Measurements from ENCODE around the gene ADPGK.
A peak's percentile ranks its signal among the peaks of the same experiment; 100 is the strongest.
"Not testable (repeated sequence)": the region's sequence is repeated elsewhere in the genome, so short reads cannot be mapped to it uniquely, and the experiment has no call there.

Gene ADPGK

GRCh38 chr15:72783640-72784455 lies at the start of gene ADPGK:
ADPGK (minus strand) TSS chr15:72783758; CDS start chr15:72783691, 67 bp downstream.
- peak within 1 kb of the TSS; percentile 76 for H3K27ac ChIP-seq (ENCODE audit: low read depth, low read length)
- H3K4me1 ChIP-seq (ENCODE audit: control insufficient read depth, insufficient read depth, low read length), result peaks cover 12% of the 10 kb centered on the region; the same call in 1 of the 2 replicates
- H3K4me3 ChIP-seq (ENCODE audit: low read depth, low read length), result peak within 1 kb of the TSS; percentile 91
- H3K36me3 ChIP-seq (ENCODE audit: control insufficient read depth, insufficient read depth, low read length), result no peaks in the 10 kb centered on the region
- H3K9me3 ChIP-seq (ENCODE audit: control insufficient read depth, insufficient read depth, low read length), result no peaks in the 10 kb centered on the region
- H3K27me3 ChIP-seq (ENCODE audit: control insufficient read depth, insufficient read depth, low read length), result no peaks in the 10 kb centered on the region
- peak within 1 kb of the TSS; percentile 78 for H3K9ac ChIP-seq (ENCODE audit: low read depth, low read length)

GRCh38 chr15:72827226-72827625 lies 43.7 kb upstream of the ADPGK start:
- H3K9ac ChIP-seq (ENCODE audit: low read depth, low read length), result no peak overlapping the region
- no peaks in the 10 kb centered on the region for H3K4me1 ChIP-seq (ENCODE audit: control insufficient read depth, insufficient read depth, low read length)
- no peaks in the 10 kb centered on the region for H3K9me3 ChIP-seq (ENCODE audit: control insufficient read depth, insufficient read depth, low read length)
- no peaks in the 10 kb centered on the region for H3K27me3 ChIP-seq (ENCODE audit: control insufficient read depth, insufficient read depth, low read length)
- H3K36me3 ChIP-seq (ENCODE audit: control insufficient read depth, insufficient read depth, low read length), result no peaks in the 10 kb centered on the region
- H3K4me3 ChIP-seq (ENCODE audit: low read depth, low read length), result no peak overlapping the region
- no peak overlapping the region for H3K27ac ChIP-seq (ENCODE audit: low read depth, low read length)

- no peaks in the 10 kb centered on the region for H3K36me3 ChIP-seq (ENCODE audit: control insufficient read depth, insufficient read depth, low read length)
- no peak overlapping the region for H3K4me3 ChIP-seq (ENCODE audit: low read depth, low read length)
- no peaks in the 10 kb centered on the region for H3K27me3 ChIP-seq (ENCODE audit: control insufficient read depth, insufficient read depth, low read length)
- H3K9me3 ChIP-seq (ENCODE audit: control insufficient read depth, insufficient read depth, low read length), result peaks cover 2% of the 10 kb centered on the region; the same call in 1 of the 2 replicates
- no peaks in the 10 kb centered on the region for H3K4me1 ChIP-seq (ENCODE audit: control insufficient read depth, insufficient read depth, low read length)
- H3K9ac ChIP-seq (ENCODE audit: low read depth, low read length), result no peak overlapping the region
- H3K27ac ChIP-seq (ENCODE audit: low read depth, low read length), result no peak overlapping the region
Measured at GRCh38 chr15:72826611-72827010, 43.1 kb upstream of the ADPGK start.

DNA sequence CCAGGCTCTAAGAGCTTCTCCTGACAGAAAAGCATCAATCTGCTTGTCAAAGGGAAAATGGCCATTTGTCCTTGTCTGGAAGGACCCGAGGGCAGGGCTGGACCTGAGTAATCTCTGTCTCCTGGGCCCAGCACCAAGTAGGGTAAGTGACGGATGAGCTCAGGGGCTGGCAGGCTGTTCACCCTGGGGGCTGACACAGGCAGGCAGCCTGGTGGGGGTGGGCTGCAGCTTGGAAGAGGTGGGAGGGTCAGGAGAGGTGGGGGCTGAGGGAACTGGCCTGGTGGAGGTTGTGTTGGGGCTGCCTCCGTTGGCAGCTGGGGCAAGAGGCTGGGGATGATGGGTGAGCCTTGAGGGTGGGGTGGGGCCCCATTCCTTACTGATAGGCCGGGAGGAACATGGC lies 42.3 kb upstream of the ADPGK start:
- Histone ChIP-seq H3K27me3 (ENCODE audit: control insufficient read depth, insufficient read depth, low read length) (no peaks in the 10 kb centered on the region), H3K4me3 (ENCODE audit: low read depth, low read length) (no peak overlapping the region), H3K4me1 (ENCODE audit: control insufficient read depth, insufficient read depth, low read length) (peaks cover 6% of the 10 kb centered on the region), H3K27ac (ENCODE audit: low read depth, low read length) (no peak overlapping the region), H3K9me3 (ENCODE audit: control insufficient read depth, insufficient read depth, low read length) (peaks cover 3% of the 10 kb centered on the region; the same call in 1 of the 2 replicates), H3K9ac (ENCODE audit: low read depth, low read length) (no peak overlapping the region), H3K36me3 (ENCODE audit: control insufficient read depth, insufficient read depth, low read length) (no peaks in the 10 kb centered on the region)

DNA sequence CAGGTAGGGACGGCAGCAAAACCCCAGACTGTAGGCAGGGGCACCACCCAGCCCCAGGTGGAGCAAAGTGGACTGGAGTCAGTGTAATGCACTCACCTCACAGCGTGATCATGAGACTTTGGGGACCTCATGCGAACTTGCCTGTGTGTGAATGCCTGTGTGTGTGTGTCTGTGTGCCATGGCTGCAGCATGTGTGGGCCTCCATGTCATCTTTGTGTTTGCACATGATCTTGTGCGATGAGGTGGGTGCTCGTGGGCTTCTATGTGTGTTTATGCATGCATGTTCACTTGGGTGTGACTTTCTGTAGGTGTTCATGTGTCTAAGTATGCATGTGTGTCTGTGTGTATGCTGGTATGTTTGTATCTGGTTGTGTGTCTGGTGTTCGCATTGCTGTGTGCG lies 41.2 kb upstream of the ADPGK start:
- H3K4me1 ChIP-seq (ENCODE audit: control insufficient read depth, insufficient read depth, low read length), result peaks cover 15% of the 10 kb centered on the region
- H3K36me3 ChIP-seq (ENCODE audit: control insufficient read depth, insufficient read depth, low read length), result no peaks in the 10 kb centered on the region
- H3K27ac ChIP-seq (ENCODE audit: low read depth, low read length), result no peak overlapping the region

GRCh38 chr15:72824112-72824511 lies 40.6 kb upstream of the ADPGK start:
- Histone ChIP-seq H3K4me3 (ENCODE audit: low read depth, low read length) (no peak overlapping the region), H3K9me3 (ENCODE audit: control insufficient read depth, insufficient read depth, low read length) (peaks cover 3% of the 10 kb centered on the region; the same call in 1 of the 2 replicates), H3K27ac (ENCODE audit: low read depth, low read length) (no peak overlapping the region), H3K27me3 (ENCODE audit: control insufficient read depth, insufficient read depth, low read length) (no peaks in the 10 kb centered on the region), H3K9ac (ENCODE audit: low read depth, low read length) (no peak overlapping the region), H3K4me1 (ENCODE audit: control insufficient read depth, insufficient read depth, low read length) (peaks cover 16% of the 10 kb centered on the region), H3K36me3 (ENCODE audit: control insufficient read depth, insufficient read depth, low read length) (no peaks in the 10 kb centered on the region)

More for the DNA sequence above, 41.2 kb upstream of the ADPGK start:
- no peak overlapping the region for H3K9ac ChIP-seq (ENCODE audit: low read depth, low read length)
- H3K9me3 ChIP-seq (ENCODE audit: control insufficient read depth, insufficient read depth, low read length), result peaks cover 3% of the 10 kb centered on the region; the same call in 1 of the 2 replicates
- no peaks in the 10 kb centered on the region for H3K27me3 ChIP-seq (ENCODE audit: control insufficient read depth, insufficient read depth, low read length)
- no peak overlapping the region for H3K4me3 ChIP-seq (ENCODE audit: low read depth, low read length)

GRCh38 chr15:72820278-72820677 lies 36.7 kb upstream of the ADPGK start:
- Histone ChIP-seq H3K4me3 (ENCODE audit: low read depth, low read length) (no peak overlapping the region), H3K27me3 (ENCODE audit: control insufficient read depth, insufficient read depth, low read length) (no peaks in the 10 kb centered on the region), H3K4me1 (ENCODE audit: control insufficient read depth, insufficient read depth, low read length) (peaks cover 23% of the 10 kb centered on the region), H3K9ac (ENCODE audit: low read depth, low read length) (no peak overlapping the region), H3K9me3 (ENCODE audit: control insufficient read depth, insufficient read depth, low read length) (peaks cover 3% of the 10 kb centered on the region; the same call in 1 of the 2 replicates), H3K27ac (ENCODE audit: low read depth, low read length) (peak overlapping the region; percentile 75), H3K36me3 (ENCODE audit: control insufficient read depth, insufficient read depth, low read length) (no peaks in the 10 kb centered on the region)

- H3K4me1 ChIP-seq (ENCODE audit: control insufficient read depth, insufficient read depth, low read length), result peaks cover 23% of the 10 kb centered on the region
- H3K9me3 ChIP-seq (ENCODE audit: control insufficient read depth, insufficient read depth, low read length), result peaks cover 3% of the 10 kb centered on the region; the same call in 1 of the 2 replicates
- H3K4me3 ChIP-seq (ENCODE audit: low read depth, low read length), result no peak overlapping the region
- no peaks in the 10 kb centered on the region for H3K36me3 ChIP-seq (ENCODE audit: control insufficient read depth, insufficient read depth, low read length)
- no peak overlapping the region for H3K9ac ChIP-seq (ENCODE audit: low read depth, low read length)
- no peaks in the 10 kb centered on the region for H3K27me3 ChIP-seq (ENCODE audit: control insufficient read depth, insufficient read depth, low read length)
- H3K27ac ChIP-seq (ENCODE audit: low read depth, low read length), result no peak overlapping the region
Measured at GRCh38 chr15:72818632-72819031, 35.1 kb upstream of the ADPGK start.

DNA sequence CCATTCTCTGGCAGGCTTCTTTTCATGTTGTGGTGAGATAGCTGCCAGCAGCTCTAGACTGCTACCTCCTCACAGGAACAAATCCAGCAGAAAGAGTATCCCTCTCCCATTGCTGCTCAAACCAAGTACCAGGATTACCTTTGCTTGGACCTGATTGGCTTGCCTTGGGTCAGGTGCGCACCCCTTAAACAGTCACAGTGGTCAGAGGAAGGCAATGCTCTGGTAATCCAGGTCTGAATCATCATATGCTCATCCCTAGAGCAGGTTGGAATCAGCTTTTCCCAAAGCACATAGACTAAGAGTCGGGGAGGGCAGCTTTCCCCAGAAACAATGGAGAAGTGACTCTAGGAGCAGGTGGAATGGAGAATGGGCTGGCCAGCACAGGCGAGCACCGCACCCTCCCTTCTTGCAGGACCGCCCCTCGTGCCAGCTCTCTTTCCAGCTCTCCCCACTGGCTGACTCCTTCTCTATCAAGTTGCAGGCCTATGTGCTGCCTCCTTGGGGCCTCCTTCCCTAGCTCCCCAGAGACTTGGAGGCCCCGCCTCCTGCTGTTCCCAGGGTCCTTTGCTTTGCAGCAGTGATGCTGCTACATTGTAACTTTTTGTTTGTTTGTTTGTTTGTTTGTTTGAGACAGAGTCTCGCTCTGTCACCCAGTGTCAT lies 29.9 kb upstream of the ADPGK start:
- no peaks in the 10 kb centered on the region for H3K27me3 ChIP-seq (ENCODE audit: control insufficient read depth, insufficient read depth, low read length)

GRCh38 chr15:72809329-72809728 lies 25.8 kb upstream of the ADPGK start:
- Histone ChIP-seq H3K27me3 (ENCODE audit: control insufficient read depth, insufficient read depth, low read length) (no peaks in the 10 kb centered on the region), H3K4me3 (ENCODE audit: low read depth, low read length) (no peak overlapping the region), H3K9me3 (ENCODE audit: control insufficient read depth, insufficient read depth, low read length) (peaks cover 5% of the 10 kb centered on the region), H3K36me3 (ENCODE audit: control insufficient read depth, insufficient read depth, low read length) (no peaks in the 10 kb centered on the region), H3K9ac (ENCODE audit: low read depth, low read length) (no peak overlapping the region), H3K27ac (ENCODE audit: low read depth, low read length) (no peak overlapping the region), H3K4me1 (ENCODE audit: control insufficient read depth, insufficient read depth, low read length) (no peaks in the 10 kb centered on the region)

More for the DNA sequence above, 29.9 kb upstream of the ADPGK start:
- no peaks in the 10 kb centered on the region for H3K36me3 ChIP-seq (ENCODE audit: control insufficient read depth, insufficient read depth, low read length)
- H3K9ac ChIP-seq (ENCODE audit: low read depth, low read length), result no peak overlapping the region
- H3K4me3 ChIP-seq (ENCODE audit: low read depth, low read length), result no peak overlapping the region
- H3K9me3 ChIP-seq (ENCODE audit: control insufficient read depth, insufficient read depth, low read length), result no peaks in the 10 kb centered on the region
- H3K27ac ChIP-seq (ENCODE audit: low read depth, low read length), result no peak overlapping the region
- H3K4me1 ChIP-seq (ENCODE audit: control insufficient read depth, insufficient read depth, low read length), result 0 out of 2 replicates have a peak, but pooled peaks cover under 1% of the 10 kb centered on the region

DNA sequence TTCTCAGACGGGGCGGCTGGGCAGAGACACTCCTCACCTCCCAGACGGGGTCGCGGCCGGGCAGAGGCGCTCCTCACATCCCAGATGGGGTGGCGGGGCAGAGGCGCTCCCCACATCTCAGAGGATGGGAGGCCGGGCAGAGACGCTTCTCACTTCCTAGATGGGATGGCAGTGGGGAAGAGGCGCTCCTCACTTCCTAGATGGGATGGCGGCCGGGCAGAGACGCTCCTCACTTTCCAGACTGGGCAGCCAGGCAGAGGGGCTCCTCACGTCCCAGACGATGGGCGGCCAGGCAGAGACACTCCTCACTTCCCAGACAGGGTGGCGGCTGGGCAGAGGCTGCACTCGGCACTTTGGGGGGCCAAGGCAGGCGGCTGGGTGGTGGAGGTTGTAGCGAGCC lies 23.8 kb upstream of the ADPGK start:
- H3K27ac ChIP-seq (ENCODE audit: low read depth, low read length); H3K9ac ChIP-seq (ENCODE audit: low read depth, low read length); H3K36me3 ChIP-seq (ENCODE audit: control insufficient read depth, insufficient read depth, low read length); H3K27me3 ChIP-seq (ENCODE audit: control insufficient read depth, insufficient read depth, low read length); H3K9me3 ChIP-seq (ENCODE audit: control insufficient read depth, insufficient read depth, low read length); H3K4me3 ChIP-seq (ENCODE audit: low read depth, low read length); H3K4me1 ChIP-seq (ENCODE audit: control insufficient read depth, insufficient read depth, low read length): not testable (repeated sequence)

Measured in HUES48 (cell line).